GM10266 (cell line): ENCODE data around the gene MAPK1.
"Not testable (repeated sequence)": the region's sequence is repeated elsewhere in the genome, so short reads cannot be mapped to it uniquely, and the experiment has no call there.

Source experiments
- DNase-seq: peaks from one replicate; pipeline ENCODE4 v3.0.0; 2012; ENCODE audit errors: extremely low spot score
- TF ChIP-seq, protein P1 (sequence below): IDR thresholded peaks from 2 replicates; pipeline ENCODE4 v1.5.1; 2012; ENCODE audit warnings: mild to moderate bottlenecking, low read depth; ENCODE audit not compliant: control insufficient read depth, insufficient read depth; ENCODE audit errors: missing control alignments

MAPK1 gene

DNA sequence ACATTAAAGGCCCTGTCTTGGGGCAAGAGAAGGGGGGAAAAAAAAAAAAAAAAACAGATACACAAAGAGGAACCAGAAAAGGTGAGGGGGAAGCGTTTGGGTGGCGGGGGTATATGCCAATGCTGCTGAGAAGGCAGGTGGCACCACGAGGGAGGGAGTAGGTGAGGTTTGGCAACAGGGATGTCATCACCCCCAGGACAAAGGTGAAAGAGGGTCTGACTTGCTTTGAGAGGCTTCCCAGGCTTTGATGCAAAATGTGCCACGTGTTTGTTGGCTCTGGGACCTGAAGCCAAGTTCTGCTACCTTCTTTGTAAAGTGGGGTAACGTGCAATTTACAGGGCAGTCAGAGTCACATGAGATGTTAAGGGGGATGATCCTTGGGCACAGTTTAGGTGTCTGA lies 135.9 kb downstream of the MAPK1 start:
- no peak for DNase-seq
- TF ChIP-seq, protein P1, sequence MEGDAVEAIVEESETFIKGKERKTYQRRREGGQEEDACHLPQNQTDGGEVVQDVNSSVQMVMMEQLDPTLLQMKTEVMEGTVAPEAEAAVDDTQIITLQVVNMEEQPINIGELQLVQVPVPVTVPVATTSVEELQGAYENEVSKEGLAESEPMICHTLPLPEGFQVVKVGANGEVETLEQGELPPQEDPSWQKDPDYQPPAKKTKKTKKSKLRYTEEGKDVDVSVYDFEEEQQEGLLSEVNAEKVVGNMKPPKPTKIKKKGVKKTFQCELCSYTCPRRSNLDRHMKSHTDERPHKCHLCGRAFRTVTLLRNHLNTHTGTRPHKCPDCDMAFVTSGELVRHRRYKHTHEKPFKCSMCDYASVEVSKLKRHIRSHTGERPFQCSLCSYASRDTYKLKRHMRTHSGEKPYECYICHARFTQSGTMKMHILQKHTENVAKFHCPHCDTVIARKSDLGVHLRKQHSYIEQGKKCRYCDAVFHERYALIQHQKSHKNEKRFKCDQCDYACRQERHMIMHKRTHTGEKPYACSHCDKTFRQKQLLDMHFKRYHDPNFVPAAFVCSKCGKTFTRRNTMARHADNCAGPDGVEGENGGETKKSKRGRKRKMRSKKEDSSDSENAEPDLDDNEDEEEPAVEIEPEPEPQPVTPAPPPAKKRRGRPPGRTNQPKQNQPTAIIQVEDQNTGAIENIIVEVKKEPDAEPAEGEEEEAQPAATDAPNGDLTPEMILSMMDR, result no peak

DNA sequence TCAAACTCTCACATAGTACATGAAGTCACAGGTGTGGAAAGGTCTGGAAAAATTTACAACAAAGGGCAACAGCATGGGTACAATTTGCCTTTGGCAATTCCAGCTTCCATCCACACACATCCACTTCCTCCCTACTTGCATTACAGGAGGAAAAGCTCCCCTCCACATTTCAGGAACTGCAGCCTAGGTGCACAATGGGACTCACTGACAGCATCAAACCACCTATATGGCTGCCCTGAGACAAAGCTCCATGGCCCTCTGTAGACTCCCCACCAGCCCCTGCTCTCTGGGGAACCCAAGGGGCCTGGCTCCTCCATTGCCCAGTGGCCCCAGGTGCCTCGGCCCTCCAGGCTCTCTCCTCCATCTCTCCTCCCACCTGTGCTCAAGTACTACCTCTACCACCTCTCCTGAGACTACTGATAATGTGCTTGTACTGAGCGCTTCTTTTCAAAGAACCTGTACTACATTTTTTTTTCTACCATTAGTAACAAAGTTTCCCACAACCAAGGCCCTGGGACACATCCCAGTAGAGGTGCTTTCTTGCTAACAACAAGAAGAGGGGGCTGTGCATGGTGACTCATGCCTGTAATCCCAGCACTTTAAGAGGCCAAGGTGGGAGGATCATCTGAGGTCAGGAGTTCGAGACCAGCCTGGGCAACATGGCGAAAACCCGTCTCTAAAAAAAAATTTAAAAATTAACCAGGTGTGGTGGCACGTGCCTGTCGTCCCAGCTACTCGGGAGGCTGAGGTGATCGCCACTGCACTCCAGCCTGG lies 136.7 kb downstream of the MAPK1 start:
- DNase-seq, result no peak
- TF ChIP-seq, protein P1, result no peak

DNA sequence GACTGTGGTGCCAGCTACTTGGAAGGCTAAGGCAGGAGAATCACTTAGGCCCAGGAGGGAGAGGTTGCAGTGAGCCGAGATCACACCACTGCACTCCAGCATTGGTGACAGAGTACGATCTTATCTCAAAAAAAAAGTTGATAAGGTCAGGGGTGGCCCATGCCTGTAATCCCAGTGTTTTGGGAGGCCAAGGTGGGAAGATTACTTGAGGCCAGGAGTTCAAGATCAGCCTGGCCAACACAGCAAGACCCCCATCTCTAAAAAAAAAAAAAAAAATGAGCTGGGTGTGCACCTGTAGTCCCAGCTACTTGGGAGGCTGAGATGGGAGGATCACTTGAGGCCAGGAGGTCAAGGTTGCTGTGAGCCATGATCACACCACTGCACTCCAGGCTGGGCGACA lies 138.3 kb downstream of the MAPK1 start:
- not testable (repeated sequence) for DNase-seq

DNA sequence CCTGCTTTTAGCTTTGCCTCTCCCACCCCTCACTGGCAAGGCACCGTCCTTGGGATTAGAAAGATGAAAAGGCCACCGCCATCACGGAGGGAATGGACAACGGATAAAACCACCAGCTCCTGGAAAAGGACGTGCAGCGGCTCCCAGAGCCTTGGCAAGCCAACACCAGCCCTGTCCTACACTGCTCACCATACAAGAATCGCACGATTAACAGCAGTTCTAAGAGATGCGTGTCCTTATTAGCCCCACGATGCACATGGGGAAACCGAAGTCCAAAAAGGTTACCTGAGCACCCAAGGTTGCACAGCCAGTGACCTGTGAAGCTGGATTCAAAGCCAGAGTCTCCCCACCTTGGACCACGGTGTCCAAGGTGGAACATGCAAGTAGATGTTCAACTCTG lies 139.2 kb downstream of the MAPK1 start:
- no peak for DNase-seq
- TF ChIP-seq, protein P1, result no peak

DNA sequence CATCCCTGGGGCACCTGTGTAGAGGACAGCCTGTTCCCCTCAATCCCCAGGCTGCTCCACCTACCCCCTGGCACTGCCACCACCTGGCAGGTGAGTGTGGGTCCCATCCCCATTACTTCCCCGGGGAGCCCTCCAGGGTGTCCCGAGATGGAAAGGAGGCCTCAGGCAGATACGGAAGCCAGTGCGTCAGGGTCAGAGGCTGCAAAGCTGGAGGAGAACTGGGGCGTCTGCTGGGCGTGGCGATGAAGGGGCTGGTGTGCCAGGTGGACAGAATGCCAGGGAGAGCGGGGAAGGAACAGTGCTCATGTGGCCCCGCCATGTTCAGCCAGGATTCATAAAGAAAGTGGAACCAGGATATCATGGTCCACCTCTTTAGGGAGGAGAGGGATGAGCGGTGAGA lies 139.7 kb downstream of the MAPK1 start:
- TF ChIP-seq, protein P1, result no peak
- no peak for DNase-seq

DNA sequence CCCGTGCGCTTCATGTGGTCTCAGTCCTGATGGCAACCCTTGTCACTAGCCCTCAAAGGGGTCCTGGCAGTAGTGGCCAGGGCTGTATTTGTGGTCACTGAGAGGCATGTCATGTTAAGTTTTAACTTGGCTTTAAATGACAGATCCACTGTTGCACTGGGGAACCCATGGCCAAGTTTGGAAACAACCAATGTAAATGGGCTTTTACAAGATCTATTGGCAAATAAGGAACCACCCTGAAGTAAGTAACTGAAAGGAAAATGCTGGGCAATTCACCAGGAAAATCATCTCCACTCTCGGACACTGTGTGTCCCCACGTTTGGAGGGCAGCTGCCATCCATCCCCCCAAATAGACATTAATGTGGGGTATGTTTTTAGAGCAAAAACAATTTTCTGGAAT lies 140.3 kb downstream of the MAPK1 start:
- TF ChIP-seq, protein P1, result no peak
- no peak for DNase-seq

DNA sequence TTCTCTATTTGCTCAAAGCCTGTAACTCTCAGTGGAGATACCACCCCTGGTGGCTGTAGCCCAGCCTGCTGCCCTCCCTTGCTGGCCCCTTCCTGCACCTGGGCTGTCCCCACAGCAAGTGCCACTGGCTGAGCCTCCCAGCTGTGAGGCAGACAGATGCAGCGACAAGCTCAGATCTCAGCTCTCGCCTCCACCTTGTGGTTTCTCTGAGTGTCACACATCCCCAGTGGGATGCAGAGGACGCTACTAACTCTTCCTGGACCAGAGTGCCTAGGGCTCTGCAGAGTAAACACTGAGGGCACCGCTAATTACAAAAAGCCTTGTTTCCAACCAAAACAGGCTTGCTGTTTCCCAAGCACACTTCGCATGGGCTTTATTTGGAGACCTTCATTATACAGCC lies 140.8 kb downstream of the MAPK1 start:
- TF ChIP-seq, protein P1, result peak; percentile 35
- no peak for DNase-seq
